ENCODE results near the gene RASGRF1.

GRCh38 chr15:78921517-78921916 is 169.1 kb downstream of the RASGRF1 start:
- TF ChIP-seq TEAD4 (IDR thresholded peaks at IDR 0.05) (no peak), EGR1 (IDR thresholded peaks at IDR 0.05) (no peak), RAD21 (IDR thresholded peaks at IDR 0.05; ENCODE audit: low read depth) (no peak), CEBPB (IDR thresholded peaks at IDR 0.05) (no peak)
